HuH-7 (cell line): Measurements from ENCODE around the gene LRCH1.
A peak's percentile ranks its signal among the peaks of the same experiment; 100 is the strongest.

Experiments used
- DNase-seq: peaks from one replicate; pipeline ENCODE4 v3.0.0; 2011; ENCODE audit warnings: low spot score

Gene LRCH1

DNA sequence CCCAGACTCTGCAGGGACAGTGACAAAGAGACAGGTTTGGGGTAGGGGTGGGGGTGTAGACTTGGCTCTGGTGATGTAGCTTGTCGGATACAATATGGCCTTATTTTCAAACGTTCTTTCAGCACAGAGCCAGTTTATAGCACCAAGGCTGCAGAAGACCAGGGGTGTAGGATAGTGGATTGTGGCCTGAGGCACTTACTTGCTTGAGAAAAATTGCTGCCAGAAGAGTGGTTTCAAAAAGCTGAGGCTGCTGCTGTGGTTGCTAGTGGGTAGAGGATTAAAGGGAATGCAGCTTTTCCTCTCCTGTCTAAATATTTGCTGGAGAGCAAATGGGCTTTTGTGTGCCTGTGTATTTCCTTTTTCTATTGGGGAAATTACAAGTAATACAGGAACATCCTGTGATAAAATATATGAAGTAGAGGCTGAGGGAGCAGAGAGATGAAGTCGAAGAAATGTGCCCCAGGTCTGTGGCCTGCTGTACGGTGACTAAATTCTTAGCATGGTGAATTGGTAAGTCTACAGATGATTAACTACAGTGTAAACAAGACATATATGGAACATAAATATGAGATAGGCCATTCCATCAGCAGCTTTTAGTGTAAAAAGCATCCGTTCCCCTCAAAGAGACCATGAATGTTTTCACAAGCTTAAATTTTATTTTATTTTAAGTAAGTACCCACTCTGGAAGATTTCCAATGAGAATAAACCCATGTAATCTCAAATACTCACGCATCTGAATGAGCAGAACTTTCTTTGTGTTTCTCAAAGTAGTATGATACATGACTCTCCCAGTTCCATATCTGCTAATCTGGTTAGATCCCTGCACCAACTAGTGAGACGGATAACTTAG is 112.9 kb downstream of the LRCH1 start:
- peak; percentile 10 for DNase-seq

DNA sequence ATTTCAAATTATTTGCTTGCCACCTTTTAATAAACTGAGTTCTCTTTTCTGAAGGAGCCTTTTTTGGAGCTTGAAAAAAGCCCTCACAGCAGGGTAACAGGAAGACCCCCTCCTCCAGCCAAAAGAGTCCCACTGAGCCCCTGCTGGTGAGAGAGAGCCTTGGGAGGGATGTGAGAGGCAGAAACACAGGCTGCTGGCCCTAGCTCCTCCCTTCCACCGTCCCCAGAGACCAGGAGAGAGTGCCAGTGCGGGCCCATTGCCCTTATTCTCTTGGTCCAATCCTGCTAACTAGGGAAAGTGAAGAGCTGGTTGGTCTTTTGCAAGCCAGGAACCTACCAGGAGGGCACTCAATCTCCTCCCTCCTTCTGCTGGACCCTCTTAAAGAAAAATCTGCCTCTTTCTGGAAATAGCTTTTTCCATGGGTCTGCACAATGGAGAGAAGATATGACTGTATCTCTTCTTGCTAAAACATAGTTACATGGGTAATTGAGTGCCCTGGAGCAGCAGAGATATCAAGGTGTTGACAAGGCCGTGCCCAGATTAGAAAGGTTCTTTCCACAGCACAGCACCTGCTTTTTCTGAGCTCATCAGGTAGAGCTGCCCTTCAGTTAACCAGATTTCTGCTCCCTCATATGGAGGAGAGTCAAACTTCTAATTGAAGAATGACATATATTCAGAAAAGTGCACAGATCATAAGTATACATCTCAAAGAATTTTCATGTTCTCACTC is 113.9 kb downstream of the LRCH1 start:
- no peak for DNase-seq

DNA sequence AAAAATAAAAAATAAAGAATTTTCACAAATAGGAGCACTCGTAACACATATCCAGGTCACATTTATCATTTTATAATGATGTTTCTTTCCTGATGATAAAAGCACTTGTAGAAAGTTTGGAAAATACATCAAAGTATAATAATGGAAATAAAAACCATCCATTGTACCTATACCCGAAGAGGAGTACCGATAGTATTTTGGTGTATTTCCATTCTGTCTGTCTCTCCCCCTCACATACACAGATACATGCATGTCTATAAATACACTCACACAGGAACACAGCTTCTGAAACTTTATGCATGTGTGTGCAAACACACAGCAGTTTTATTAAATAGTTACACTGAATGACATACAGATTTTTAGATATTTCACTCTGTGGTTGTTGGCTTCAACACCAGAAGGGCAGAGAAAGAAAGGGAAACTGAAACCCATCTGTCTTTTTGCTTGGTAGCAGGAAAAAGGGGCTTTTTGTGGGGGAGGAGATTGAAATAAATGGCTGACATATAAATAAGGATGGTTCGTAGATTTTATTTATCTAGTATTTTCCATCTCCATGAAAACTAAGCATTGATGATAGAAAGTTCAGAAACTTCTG is 114.8 kb downstream of the LRCH1 start:
- no peak for DNase-seq

DNA sequence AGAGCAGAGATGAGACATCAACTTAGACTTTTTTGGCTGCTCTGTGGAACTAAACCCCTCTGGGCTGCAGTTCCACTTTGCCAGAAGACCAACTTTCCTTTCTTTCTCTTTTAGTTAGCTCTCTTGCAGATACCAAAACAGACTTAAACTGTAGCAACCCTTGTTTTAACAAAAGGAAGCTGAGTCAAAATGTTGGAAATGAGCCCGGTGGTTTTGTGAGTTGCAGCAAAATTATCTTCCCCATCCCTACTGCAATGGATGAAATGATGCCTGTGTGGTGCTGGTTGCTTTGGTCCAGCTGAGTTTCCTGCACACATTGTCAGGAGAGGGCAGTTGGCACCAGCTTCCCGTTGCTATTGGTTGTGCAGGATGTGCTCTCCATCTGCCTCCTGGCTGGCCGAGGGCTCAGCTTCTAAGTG is 115.3 kb downstream of the LRCH1 start:
- no peak for DNase-seq

DNA sequence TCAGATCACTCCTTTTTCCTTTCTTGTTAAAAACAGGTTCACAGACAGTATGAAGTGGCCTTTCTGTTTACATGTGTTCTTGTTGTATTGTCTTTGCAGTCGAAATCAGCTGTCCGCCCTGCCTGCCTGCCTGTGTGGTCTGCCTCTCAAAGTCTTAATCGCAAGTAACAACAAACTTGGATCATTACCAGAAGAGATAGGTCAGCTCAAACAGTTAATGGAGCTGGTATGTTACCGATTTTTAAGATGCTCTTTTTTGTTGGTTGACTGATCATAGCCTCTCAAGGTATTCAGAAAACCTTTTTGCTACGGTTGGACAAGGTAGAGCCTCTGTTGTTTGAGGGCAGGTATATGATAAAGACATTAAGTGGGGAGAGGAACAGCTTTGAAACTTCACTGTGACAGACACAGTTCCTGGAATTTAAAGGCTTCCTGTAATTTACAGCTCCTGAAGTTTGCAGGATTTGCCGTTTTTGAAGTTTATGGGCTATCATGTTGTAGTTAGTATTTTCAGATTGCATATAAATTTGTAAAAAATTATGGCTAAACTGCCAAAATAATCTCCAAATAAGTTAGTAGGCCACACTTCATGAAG is 116.1 kb downstream of the LRCH1 start:
- no peak for DNase-seq

DNA sequence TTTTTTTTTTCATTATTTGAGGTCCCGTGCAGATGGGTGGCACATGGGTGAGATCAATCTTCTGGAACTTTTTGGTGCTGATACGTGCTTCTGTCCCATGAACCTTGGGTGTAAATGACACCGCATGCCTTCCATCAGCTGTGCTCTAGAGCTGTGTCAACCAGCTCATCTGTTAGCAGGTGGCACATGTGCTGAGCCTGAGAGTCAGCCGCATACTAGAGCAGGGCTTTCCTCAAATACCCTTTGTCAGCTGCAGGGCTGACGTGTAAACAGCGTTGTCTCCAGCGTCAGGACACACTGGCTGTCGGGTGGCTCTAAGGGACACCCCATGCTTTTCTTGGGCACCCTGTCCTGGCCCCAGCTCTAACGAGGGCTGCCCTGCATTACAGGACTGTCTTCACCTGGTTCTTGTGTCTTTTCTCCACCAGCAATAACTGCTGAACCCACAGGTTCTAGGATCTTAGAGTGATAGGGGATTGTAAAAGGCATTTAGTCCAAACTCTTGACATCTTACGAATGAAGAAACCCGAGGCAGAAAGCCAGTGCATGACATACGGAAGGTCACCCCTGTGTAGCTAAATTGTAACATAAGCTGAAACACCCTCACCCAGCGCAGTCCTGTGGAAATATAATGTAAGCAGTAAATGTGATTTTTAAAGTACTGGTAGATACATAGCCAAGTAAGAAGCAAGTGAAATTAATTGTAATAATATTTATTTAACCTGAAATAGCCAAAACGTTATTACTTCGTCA is 119.5 kb downstream of the LRCH1 start:
- DNase-seq: no peak

DNA sequence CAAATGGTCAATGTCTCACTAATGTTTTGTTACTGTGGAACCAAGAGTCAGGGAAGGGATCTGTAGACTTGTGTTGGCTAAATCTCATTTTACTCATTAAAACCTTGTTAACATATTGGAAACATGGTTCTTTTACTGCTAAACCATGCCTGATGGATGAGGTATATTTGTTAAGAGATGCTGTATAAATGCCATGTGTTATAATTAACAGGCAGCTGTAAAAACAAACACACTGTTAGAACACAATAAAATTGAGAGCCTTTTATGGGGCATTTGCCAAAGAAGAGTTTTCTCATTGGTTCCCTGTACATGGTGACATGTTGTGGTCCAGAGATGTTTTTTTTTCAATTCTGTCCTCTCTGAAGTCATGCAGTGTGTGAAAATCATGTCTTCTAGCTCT is 122.0 kb downstream of the LRCH1 start:
- no peak for DNase-seq

DNA sequence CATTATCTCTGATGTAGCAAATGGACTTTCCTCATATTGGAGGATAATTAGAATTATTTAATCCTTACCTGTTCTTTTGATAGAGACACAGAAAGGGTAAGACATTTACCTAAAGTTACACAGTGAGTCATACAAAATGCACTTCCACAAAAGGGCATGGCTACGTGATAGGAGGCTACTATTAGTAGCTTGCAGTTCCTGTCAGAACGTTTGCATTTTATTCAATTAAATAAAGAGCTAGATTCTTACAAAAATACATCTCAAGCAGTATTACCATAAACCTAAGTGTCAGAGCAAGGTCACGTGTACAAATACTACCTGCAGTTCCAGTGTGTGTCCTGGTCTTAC is 123.4 kb downstream of the LRCH1 start:
- DNase-seq: no peak

DNA sequence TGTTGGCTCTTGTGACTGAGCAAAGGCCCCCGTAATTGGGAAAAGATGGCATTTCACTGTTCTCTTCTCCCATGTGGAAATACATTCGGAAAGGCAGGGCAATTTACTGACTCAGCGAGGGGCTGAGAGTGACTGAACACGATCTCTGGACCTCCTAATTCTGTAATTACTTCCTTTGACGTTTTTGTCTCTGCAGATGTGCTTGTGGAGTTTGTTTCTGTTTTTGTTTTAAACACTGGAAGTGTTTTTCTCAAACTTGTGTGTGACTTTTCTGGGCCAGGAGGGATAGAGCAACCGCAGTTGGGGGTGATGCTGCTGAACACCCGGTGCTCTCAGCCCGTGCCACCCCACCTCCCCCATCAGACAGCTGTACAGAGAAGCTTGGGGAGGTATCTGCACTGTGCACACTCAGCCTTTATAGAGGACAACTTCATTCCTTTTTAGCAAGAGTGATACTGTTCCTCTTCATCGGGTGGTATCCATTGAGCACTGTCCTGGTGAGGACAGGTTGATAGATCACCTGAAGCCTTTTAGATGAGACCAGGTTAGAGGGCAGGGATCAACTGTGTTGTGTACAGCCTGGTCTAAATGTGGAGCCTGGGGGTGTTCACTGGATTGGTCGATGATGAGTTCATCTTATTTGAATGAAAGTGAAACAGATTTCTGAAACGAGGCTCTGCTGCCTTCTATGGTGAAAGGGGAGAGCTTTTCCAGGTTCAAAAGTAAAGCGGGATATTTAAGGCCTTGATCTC is 126.6 kb downstream of the LRCH1 start:
- DNase-seq: no peak

DNA sequence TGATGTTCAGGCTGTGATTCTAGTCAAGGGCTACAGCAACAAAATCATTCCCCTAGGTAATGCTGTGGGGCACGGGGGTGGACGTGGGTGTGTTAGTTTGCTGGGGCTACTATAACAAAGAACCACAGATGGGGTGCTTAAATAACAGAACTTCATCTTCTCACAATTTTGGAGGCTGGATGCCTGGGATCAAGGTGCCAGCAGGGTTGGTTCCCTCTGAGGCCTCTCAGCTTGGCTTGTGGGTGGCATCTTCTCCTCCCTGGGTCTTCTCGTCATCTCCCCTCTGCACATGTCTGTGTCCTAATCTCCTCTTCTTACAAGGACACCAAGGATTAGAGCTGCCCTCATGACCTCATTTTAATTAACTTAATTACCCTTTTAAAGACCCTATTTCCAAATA is 129.0 kb downstream of the LRCH1 start:
- DNase-seq: no peak

DNA sequence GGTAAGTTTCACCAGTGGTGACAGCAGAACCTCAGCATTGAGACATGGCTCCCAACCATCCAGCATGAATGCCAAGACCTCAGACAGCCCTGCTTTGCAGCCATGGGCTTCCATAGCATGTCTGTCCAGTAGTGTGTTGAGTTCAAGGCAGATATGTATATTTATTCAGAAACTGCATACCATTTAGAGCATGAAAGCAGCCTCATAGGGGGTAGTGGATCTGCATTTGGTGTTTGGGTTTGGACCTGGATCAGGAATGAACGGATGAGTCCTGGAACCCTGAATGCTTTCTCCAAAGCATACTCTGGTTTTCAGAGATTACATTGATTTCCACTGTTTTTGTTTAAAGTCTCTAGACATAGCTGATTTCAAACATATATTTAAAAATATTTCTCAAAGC is 129.7 kb downstream of the LRCH1 start:
- no peak for DNase-seq

DNA sequence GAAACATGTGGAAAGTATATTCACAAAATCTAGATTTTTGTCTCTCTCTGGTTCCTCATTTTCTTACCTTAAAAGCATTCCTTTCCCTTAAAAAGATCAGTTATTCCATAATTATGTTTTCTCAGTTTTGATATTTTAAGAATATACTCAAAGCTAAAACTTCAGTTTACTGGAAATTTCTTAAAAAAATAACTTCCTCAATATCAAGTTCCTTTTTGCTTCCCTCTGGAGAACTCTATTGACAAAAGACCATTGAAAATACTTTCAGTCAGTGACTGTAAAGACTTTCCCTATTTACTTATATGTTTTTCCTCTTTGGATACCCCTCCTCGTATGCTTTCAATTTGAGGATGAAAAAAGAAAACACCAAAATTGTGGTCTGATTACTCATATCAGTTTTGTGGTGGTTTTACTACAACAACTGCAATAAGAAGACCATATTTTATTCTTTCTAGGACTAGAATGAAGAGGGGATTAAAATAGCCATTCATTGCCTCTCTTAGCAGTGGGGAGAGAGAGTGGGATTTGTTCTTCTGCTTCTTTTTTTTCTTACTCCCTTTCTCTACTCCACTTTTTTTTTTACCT is 130.8 kb downstream of the LRCH1 start:
- DNase-seq: no peak

DNA sequence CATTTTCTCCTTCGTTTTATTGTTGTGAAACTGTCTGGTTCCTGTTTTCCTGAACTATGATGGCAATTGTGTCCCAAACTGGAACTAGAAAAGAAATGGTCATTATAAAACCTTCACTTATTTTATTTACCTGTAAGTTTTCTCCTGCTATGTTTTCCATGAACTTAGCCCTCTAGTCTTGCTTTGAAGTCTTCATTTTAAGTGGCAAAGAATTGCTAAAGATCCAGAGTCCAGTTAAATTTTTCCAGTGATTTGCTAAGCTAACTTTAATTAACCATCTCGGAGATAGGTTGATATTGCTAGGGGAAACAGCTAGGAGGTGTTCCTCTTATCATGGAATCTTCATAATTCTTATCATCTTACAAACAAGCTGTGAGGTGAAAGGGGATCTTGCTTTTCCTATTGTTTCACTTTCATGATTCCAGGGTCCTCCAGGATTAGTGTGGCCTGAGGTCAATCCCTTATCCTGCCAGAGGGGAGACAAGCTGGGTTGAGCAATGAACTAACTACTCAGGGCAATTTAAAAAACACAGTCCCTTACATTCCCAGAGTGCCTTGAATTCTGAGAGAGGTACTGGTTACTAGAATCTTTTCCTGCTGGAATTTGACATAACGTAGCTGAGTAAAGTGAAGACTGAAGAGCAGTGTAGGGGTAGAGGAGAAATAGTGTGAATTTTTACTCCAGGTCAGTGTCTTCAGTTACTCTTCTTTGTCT is 131.5 kb downstream of the LRCH1 start:
- peak; percentile 37 for DNase-seq

DNA sequence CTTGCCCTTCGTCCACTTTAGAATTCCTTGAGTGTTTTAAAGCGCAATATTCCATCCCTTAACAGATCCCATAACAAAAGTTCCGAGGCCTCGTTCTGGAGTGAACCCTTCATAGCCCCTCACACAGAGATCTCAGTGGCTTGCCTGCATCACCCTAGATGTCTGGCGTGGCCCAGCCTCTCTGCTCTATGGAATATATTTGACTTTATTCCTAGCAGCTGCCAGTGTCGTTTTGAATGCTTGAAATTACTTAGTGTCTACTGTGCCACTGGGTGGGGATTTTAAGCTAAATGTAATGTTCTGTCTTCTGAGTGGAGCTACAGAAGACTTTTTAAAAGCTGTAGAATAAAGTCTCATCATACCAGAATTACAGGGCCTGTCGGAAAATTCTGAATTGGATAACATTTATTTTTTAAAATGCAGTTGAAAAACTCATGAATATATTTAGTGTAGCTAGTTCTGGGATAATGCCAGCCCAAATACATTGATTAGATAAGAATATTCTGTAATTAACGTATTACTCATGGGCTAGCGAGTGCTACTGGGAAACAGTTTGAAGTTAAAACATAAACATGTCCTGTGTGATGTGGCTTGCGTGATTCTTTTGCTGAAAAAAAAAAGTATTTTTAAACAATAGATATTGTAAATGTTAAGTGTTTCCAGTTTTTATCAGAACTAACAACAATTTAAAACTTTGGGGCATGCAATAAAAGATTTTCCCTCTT is 132.2 kb downstream of the LRCH1 start:
- DNase-seq: no peak

DNA sequence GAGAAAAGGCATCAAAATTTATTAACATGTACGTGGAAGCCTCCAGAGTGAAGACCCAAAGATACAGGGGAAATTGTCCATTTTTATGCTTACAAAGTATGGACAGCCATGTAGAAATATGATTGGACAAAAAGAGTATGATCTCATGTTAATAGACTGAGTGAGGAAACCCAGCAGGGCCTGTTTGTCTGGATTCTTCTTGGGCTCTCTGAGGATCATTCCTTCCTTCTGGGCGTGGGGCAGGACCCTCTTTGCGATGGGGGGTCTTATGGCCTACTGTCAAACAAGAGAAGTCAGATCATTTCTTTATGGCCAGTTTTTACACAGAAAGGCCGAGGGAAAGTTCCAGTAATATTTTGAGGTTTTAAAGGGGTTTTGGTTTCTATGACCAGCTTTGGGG is 133.2 kb downstream of the LRCH1 start:
- no peak for DNase-seq

DNA sequence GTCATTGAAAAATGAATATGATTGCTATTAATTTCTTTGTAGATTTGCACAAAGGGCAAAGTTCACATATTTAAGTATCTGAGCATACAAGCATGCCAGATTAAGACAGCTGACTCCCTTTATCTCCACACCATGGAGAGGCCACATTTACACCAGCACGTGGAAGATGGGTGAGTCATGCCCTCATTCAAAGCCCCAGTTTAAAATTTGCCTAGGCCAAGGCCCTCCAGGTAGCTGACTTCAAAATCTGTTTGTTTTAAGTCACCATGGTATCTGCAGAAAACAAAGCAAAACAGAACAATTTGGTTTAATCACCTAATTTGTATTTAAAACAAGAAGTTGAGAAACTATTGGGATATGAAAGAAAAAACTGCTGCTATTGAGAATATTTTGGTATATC is 134.8 kb downstream of the LRCH1 start:
- no peak for DNase-seq

DNA sequence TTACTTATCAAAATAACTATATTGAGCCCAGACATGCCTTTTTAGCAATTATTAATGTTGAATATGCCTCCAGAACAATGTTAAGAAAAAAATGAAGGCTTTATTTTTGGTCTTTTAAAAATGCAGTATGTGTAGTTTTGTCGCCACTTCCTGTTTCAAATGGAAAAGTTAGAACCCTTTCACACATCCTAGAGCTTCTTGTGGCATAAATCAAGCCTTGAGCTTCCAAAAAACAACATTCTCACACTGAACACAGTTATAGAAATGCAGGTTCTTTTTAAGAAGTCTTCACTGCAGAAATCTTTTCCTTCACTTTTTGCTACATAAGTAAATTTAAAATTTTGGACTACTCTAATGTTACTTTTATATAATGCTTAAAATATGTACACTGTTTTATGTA is 135.3 kb downstream of the LRCH1 start:
- no peak for DNase-seq

DNA sequence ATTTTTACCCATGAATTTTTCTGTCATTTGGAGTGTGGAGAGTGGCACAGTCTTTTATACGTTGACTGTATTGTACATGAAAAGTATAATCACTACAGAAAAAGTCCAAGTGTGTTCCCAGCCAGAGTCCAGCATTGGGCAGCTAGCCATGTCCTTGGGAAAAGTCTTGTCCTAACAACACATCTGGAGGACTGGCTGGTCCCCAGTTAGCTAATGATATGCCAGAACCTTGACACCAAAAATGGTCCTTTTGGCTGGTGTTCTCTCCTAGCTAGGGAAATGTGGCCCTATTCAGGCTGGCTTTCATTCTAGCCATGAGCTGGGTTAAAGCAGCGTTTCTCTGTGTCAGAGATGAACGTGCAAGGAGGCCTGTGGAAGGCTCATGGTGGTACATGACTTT is 145.0 kb downstream of the LRCH1 start:
- DNase-seq: no peak

DNA sequence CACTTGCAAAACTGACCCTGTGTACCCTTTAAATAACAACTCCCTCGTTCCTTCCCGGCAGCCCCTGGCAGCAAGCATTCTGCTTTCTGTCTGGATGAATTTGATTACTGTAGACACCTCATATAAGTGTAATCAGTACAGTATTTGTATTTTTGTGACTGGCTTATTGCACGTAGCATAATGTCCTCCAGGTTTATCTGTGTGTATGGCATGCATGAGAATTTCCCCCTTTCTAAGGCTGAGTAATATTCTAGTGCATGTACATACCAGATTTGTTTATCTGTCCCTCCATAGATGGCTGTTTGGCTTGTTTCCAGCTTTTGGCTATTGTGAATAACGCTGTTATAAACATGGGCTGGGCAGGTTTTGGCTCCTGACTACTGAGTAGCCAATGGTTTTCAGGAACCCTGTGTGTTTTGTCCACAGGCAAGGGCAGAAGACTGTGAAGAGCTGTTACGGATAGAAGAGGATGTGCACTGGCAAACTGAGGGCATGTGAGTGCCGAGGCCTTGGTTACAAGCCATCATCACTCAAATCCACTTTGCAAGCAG is 146.0 kb downstream of the LRCH1 start:
- DNase-seq: no peak
